GM12878 (cell line): ENCODE data around the gene SLC23A2.

ENCODE experiments used
- BRCA1 ChIP-seq: IDR thresholded peaks from 2 replicates; pipeline ENCODE4 v1.6.1; 2011; ENCODE audit warnings: low read depth, low read length, improper control_type of control experiment
- NFYB ChIP-seq: IDR thresholded peaks from 2 replicates; pipeline ENCODE4 v1.6.1; 2011; ENCODE audit warnings: low read depth, mild to moderate bottlenecking, low read length, improper control_type of control experiment, moderate library complexity; ENCODE audit not compliant: insufficient read depth
- PAX5 ChIP-seq: IDR thresholded peaks from 2 replicates; pipeline ENCODE4 v1.6.1; 2011; ENCODE audit warnings: low read depth, low read length, borderline replicate concordance
- PML ChIP-seq: IDR thresholded peaks from 2 replicates; pipeline ENCODE4 v1.6.1; 2012; ENCODE audit warnings: low read length, inconsistent platforms
- TAF1 ChIP-seq: IDR thresholded peaks from 2 replicates; pipeline ENCODE4 v1.6.1; 2011; ENCODE audit warnings: mild to moderate bottlenecking, low read depth, low read length, borderline replicate concordance

GRCh38 chr20:4920655-4921054 lies 80.7 kb downstream of the SLC23A2 start:
- TF ChIP-seq BRCA1 = no peak
- TF ChIP-seq PML = no peak
- no peak for TF ChIP-seq NFYB
- TF ChIP-seq PAX5 = no peak
- TF ChIP-seq TAF1 = no peak
